GM18873 (cell line): ENCODE data around the gene ADGRG7.
A peak's percentile ranks its signal among the peaks of the same experiment; 100 is the strongest.
"Not testable (repeated sequence)": the region's sequence is repeated elsewhere in the genome, so short reads cannot be mapped to it uniquely, and the experiment has no call there.

Source experiments
- ATAC-seq: cut with Tn5 transposase; IDR thresholded peaks from one replicate; pipeline ENCODE4 v1.9.1; 2021; ENCODE audit warnings: mild to moderate bottlenecking, moderate library complexity, moderate number of reproducible peaks; ENCODE audit not compliant: unreplicated experiment, low FRiP score

The ADGRG7 gene

GRCh38 chr3:100640633-100641032 lies 31.2 kb downstream of the ADGRG7 start:
- no peak for ATAC-seq

DNA sequence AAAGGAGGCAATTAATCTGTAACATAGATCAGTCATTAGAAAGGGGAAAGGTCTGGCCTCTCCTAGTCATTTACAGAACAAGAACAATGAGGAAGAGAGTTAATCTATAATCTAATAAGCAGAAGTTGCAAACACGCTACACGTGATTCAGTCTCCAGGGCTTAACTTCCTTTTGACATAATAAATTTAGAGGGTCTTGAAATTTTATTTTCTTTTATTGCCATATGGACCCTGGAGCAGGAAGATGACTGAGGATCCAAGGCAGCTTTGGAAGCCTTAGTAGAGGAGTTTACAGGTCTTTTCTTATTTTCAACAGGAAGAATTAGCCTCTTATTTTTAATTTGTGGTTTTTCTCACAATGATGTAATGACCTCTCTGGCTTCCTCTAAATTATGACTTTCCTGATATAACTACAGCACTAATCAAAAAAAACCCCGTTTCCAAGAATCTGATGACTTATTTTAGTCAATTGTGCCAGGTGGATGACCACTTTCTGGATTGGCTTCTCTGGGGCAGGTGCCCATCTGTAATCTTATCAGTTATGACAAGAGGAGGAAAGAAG lies 32.2 kb downstream of the ADGRG7 start:
- ATAC-seq: peak; percentile 85

- ATAC-seq: no peak
Measured at GRCh38 chr3:100645913-100646312, 36.5 kb downstream of the ADGRG7 start.

DNA sequence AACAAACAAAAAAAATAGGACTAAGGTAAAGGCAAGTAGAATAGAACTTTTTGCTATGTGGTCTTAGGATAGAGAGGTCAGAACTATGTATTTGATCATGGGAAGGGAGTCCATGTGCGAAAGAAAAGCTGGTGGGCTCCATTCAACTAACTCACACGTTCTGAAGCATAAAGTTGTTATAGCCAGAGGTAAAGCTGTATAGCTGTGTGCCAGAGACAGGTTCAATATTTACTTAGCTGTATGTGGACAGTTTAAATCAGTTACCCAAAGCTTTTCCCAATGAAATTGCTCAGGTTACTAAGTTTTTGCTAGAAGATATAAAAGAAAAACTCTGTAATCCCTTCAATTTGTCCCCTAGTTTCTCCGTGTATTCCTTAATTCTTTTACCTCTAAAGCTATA lies 37.8 kb downstream of the ADGRG7 start:
- no peak for ATAC-seq

DNA sequence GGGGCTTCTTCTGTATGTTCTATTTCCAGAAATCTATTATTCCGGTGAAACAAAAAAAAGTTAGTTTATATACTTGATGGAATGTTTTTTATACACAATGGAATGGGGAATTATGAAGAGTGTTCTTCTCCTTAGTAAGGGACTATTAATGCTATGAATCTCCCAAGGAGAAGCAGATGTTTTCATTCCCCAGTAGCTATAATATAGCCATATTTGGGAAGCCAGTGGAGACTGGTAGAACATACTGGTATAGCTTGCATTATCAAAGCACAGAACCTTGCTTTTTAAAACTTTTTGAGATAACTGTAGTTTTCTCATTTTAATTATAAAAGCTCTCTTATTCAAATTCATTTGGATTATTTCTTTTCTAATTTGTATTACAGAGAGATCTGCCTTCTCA lies 38.3 kb downstream of the ADGRG7 start:
- no peak for ATAC-seq

DNA sequence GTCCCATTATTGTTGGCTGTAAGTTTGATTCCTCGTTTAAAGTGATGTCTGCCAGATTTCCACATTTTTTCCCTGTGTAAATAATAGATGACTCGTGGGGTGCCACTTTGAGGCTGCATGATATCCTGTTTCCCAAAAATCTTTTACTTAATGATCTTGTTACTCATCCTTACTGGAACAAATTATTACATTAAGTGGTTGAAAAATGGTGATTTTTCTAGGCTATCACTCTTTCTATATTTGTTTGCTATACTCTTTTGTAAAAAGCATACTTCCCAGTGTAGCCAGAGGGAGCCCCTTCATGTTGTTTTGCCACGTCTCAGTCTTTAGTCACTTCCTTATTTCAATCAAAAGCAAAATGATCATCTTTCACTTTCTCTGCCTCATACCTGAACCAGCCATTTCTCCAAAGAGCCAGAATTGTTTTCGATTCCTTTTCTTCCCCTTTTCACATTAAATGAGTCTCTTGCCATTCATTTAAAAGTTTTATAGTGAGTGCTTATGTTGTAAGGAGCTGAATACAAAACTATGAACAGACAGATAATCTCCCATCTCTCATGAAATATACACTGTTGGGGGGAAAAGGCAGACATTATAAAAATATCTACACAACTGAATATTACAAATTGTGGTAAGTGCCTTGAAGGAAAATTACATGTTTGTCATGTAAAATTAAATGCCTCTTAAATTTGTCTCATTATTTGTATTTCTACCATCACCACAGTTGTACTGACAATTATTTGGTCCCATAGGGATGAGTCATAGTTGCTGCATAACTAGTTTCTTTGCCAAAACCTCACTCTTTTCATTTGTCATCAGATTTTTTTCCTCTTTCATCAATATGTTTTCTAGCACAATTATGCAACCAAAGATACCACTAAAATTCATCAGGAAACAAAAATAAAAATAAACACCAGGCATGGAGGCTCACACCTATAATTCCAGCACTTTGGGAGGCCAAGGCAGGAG lies 41.5 kb downstream of the ADGRG7 start:
- ATAC-seq: peak; percentile 98

DNA sequence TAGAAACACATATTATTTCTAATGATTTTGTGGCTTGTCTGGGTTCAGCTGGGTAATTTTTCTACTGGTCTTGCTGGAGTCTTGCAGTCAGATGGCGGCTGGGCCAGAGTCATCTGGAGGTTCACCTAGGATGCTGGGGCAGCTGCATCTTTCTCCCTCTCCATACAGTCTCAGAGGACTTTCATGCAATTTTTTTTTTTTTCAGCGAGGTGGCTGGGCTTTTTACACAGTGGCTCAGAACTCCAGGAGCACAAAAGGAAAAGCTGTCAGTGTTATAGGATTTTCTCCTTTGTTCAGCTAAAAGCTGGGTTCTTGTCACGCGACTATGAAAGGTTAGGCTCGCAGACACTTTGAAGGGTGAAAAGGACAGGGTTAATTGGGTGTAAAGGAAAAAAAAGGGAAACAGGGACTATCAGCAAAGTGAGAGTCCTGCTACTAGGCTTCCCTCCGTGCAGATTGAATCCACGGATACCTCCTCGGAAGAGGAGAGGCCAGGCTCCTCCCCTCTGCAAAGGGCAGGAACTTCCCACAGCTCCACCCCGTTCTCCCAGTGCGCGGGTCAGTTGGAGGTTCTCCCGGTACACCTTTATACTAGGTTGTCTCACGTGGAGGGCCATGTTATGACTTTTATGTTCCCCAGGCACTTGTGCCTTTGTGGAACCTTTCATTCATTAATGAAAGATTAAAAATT lies 44.3 kb downstream of the ADGRG7 start:
- no peak for ATAC-seq

DNA sequence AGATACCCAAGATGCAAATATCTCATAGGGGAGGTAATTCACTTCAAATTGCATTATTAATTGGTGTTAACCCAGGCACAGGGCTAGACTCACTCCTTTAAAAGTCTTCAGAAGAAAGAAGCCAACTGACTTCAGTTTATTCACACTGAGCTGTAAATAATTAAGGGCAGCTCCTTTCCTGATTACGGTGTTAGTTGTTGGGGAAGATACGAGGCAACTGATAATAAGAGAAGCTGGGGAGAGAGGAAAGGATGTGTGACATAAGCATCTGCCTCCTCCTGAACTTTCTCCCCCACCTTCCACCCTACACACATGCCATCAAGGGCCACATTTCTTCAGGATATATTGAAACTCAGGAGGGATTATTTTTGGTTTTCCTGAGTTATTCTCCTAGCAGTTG lies 47.5 kb downstream of the ADGRG7 start:
- no peak for ATAC-seq

GRCh38 chr3:100661294-100661693 lies 51.9 kb downstream of the ADGRG7 start:
- ATAC-seq: not testable (repeated sequence)

DNA sequence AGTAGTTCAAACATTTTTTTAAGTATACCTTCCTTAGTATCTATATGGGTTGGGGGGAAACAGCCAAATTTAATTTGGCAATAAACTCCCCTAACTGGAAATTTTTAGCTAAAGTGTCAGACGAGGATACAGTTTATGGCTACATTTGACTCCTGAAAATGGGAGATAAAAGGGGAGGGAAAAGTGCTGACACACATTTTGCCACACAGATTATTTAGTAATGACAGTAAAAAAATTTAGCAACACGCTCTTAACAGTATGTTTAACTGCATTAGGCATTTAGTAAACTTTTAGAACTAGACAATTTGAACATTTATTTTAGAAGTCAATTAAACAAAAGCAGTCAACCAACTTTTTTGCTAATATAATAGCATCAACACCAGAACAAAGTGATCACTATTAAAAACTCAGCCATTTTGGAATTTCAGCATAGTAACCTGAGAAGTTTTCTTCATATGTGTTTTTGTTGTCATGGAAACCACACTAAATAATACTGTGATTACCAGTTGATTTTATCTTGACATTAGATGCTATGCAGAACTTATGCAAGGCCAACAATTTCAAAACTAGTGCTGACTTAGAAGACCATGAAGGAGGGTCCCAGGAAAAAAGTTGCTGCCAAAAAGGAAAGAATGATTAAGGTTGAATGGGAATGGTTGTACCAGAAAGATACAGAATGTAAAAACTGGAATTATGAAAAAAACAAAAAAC lies 52.9 kb downstream of the ADGRG7 start:
- ATAC-seq: no peak

- no peak for ATAC-seq
Measured at GRCh38 chr3:100665230-100665629, 55.8 kb downstream of the ADGRG7 start.

GRCh38 chr3:100666699-100667098 lies 57.3 kb downstream of the ADGRG7 start:
- ATAC-seq: not testable (repeated sequence)

DNA sequence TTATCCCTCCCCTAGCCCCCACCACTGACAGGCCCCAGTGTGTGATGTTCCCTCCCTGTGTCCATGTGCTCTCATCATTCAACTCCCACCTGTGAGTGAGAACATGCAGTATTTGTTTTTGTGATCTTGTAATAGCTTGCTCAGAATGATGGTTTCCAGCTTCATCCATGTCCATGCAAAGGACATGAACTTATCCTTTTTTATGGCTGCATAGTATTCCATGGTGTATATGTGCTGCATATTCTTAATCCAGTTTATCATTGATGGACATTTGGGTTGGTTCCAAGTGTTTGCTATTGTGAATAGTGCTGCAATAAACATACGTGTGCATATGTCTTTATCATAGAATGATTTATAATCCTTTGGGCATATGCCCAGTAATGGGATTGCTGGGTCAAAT lies 57.9 kb downstream of the ADGRG7 start:
- ATAC-seq: not testable (repeated sequence)

DNA sequence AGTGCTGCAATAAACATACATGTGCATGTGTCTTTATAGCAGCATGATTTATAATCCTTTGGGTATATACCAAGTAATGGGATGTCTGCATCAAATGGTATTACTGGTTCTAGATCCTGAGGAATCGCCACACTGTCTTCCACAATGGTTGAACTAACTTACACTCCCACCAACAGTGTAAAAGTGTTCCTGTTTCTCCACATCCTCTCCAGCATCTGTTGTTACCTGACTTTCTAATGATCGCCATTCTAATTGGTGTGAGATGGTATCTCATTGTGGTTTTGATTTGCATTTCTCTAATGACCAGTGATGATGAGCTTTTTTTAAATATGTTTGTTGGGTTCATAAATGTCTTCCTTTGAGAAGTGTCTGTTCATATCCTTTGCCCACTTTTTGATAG lies 61.6 kb downstream of the ADGRG7 start:
- not testable (repeated sequence) for ATAC-seq

- no peak for ATAC-seq
Measured at GRCh38 chr3:100681496-100681895, 72.1 kb downstream of the ADGRG7 start.

- no peak for ATAC-seq
Measured at GRCh38 chr3:100682056-100682853, 72.9 kb downstream of the ADGRG7 start.

- no peak for ATAC-seq
Measured at GRCh38 chr3:100682854-100683760, 73.7 kb downstream of the ADGRG7 start.

- ATAC-seq: no peak
Measured at GRCh38 chr3:100693225-100693624, 83.8 kb downstream of the ADGRG7 start.

- no peak for ATAC-seq
Measured at GRCh38 chr3:100695696-100696095, 86.3 kb downstream of the ADGRG7 start.
